SU-DHL-6 (cell line): ENCODE measurements around the gene KIF3A.

Experiments used
- H2AFZ ChIP-seq: fragments of 200-600 bp; sonication (generic); 2 replicates; pipeline ENCODE4 v1.6.1; 2014; ENCODE audit warnings: low read depth, mild to moderate bottlenecking, moderate library complexity, mixed read lengths, antibody characterized with exemption, low read length; ENCODE audit not compliant: severe bottlenecking
- H3F3A ChIP-seq: fragments of 200-600 bp; shearing (Covaris generic); 2 replicates; pipeline ENCODE4 v1.6.0; 2016; ENCODE audit warnings: antibody characterized with exemption, mild to moderate bottlenecking; ENCODE audit not compliant: insufficient read depth
- H3K27ac ChIP-seq: fragments of 200-600 bp; sonication (generic); 2 replicates; pipeline ENCODE4 v1.5.1; 2016; ENCODE audit warnings: low read depth, mild to moderate bottlenecking, low read length, moderate library complexity, mixed read lengths
- H3K27me3 ChIP-seq: fragments of 200-600 bp; sonication (generic), shearing (Covaris generic); 2 replicates; pipeline ENCODE4 v1.6.0; 2014; ENCODE audit warnings: mild to moderate bottlenecking, low read length
- H3K36me3 ChIP-seq: fragments of 200-600 bp; sonication (generic); 2 replicates; pipeline ENCODE4 v1.6.1; 2014; ENCODE audit warnings: mild to moderate bottlenecking, low read length, mixed read lengths
- H3K4me2 ChIP-seq: fragments of 300-600, 200-600 bp; shearing (Covaris generic), sonication (generic); 2 replicates; pipeline ENCODE4 v1.6.0; 2014; ENCODE audit warnings: low read length, low read depth, mild to moderate bottlenecking; ENCODE audit not compliant: poor library complexity, severe bottlenecking
- H3K4me3 ChIP-seq: fragments of 200-600 bp; sonication (generic); 2 replicates; pipeline ENCODE4 v1.5.1; 2014; ENCODE audit warnings: antibody characterized with exemption, low read length, mild to moderate bottlenecking, mixed read lengths; ENCODE audit not compliant: insufficient read depth, poor library complexity, severe bottlenecking
- H3K79me2 ChIP-seq: fragments of 200-600 bp; sonication (generic); 2 replicates; pipeline ENCODE4 v1.6.1; 2014; ENCODE audit warnings: mild to moderate bottlenecking, low read length, moderate library complexity; ENCODE audit not compliant: insufficient read depth
- H3K9ac ChIP-seq: fragments of 200-600 bp; sonication (generic); 2 replicates; pipeline ENCODE4 v1.7.0; 2014; ENCODE audit warnings: mild to moderate bottlenecking, low read length
- H3K9me2 ChIP-seq: fragments of 200-600 bp; sonication (generic); replicated peaks from 2 replicates; pipeline ENCODE4 v1.6.1; 2014; ENCODE audit warnings: low read length; ENCODE audit not compliant: insufficient read depth
- H3K9me3 ChIP-seq: fragments of 200-600 bp; sonication (generic); 2 replicates; pipeline ENCODE4 v1.6.1; 2014; ENCODE audit warnings: low read length, mixed read lengths; ENCODE audit not compliant: insufficient read depth
- H4K20me1 ChIP-seq: fragments of 200-600 bp; sonication (generic); 2 replicates; pipeline ENCODE4 v1.6.1; 2014; ENCODE audit warnings: low read depth, mild to moderate bottlenecking, antibody characterized with exemption, low read length, moderate library complexity, mixed read lengths
- CTCF ChIP-seq: fragments of 200-600 bp; sonication (generic); IDR thresholded peaks from one replicate; pipeline ENCODE4 v1.5.1; 2017; ENCODE audit warnings: antibody characterized with exemption, mild to moderate bottlenecking, low read length, moderate library complexity; ENCODE audit not compliant: insufficient read depth, poor library complexity, severe bottlenecking
- EZH2phosphoT487 ChIP-seq: fragments of 200-600 bp; sonication (generic), shearing (Covaris generic); conservative IDR thresholded peaks from 2 replicates; pipeline ENCODE4 v1.6.1; 2018; ENCODE audit warnings: mild to moderate bottlenecking, antibody characterized with exemption, low read length, moderate library complexity, mixed read lengths

Gene KIF3A

DNA sequence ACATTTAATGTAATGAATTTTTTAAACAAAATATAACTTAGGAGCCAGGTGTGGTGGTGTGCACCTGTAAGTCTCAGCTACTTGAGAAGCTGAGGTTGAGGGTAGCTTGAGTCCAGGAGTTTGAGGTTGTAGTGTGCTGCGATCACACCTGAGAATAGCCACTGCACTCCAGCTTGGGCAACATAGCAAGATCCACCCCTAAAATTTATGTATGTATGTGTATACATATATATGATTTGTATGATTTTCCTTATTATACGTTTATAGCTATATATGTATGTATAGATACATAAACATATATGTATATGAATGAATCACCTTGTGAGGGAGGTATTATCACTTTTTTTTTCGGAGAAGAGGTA, 9.2 kb upstream of the KIF3A start:
- TF ChIP-seq CTCF, result no peak
- no peak for TF ChIP-seq EZH2phosphoT487
- H3K9ac ChIP-seq, result peak overlapping the region; percentile 48
- H4K20me1 ChIP-seq, result no peaks in the 10 kb centered on the region
- peak overlapping the region; percentile 51 for H3K4me3 ChIP-seq
- peak overlapping the region; percentile 89 for H2AFZ ChIP-seq
- no peaks in the 10 kb centered on the region for H3K9me2 ChIP-seq
- no peaks in the 10 kb centered on the region for H3K9me3 ChIP-seq
- peak overlapping the region; percentile 59 for H3K4me2 ChIP-seq
- H3K27me3 ChIP-seq, result no peaks in the 10 kb centered on the region
- no peak overlapping the region for H3K27ac ChIP-seq
- H3K36me3 ChIP-seq, result no peaks in the 10 kb centered on the region
- H3K79me2 ChIP-seq, result no peaks in the 10 kb centered on the region
- H3F3A ChIP-seq, result no peaks in the 10 kb centered on the region; the same call in 1 of the 2 replicates

GRCh38 chr5:132744659-132745058, 7.3 kb upstream of the KIF3A start:
- H3K4me3 ChIP-seq, result no peak overlapping the region
- H4K20me1 ChIP-seq, result no peaks in the 10 kb centered on the region
- no peak overlapping the region for H3K9ac ChIP-seq
- no peaks in the 10 kb centered on the region for H3K27me3 ChIP-seq
- H3K9me3 ChIP-seq, result no peaks in the 10 kb centered on the region
- no peaks in the 10 kb centered on the region; the same call in 1 of the 2 replicates for H3F3A ChIP-seq
- H3K27ac ChIP-seq, result no peak overlapping the region
- no peaks in the 10 kb centered on the region for H3K36me3 ChIP-seq
- no peaks in the 10 kb centered on the region for H3K9me2 ChIP-seq
- H3K4me2 ChIP-seq, result no peak overlapping the region
- TF ChIP-seq EZH2phosphoT487 (no peak), CTCF (no peak)
- H3K79me2 ChIP-seq, result no peaks in the 10 kb centered on the region
- H2AFZ ChIP-seq, result no peak overlapping the region

DNA sequence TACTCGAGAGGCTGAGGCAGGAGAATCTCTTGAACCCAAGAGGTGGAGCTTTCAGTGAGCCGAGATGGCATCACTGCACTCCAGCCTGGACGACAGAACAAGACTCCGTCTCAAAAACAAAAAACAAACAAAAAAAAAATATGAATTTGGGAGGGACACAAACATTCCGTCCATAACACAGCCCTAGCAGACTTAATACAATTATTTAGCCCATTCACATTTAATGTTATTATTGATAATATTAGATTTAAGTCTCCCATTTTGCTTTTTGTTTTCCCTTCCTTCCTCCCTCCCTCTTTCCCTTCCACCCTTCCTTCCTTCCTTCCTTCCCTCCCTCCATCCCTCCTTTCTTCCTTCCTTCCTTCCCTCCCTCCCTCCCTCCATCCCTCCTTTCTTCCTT, 5.3 kb upstream of the KIF3A start:
- H3F3A ChIP-seq, result no peaks in the 10 kb centered on the region
- TF ChIP-seq EZH2phosphoT487 (no peak), CTCF (no peak)
- H3K9ac ChIP-seq, result no peak overlapping the region
- no peaks in the 10 kb centered on the region for H3K9me2 ChIP-seq
- H3K27ac ChIP-seq, result no peak overlapping the region
- no peaks in the 10 kb centered on the region for H4K20me1 ChIP-seq
- no peaks in the 10 kb centered on the region for H3K79me2 ChIP-seq
- H2AFZ ChIP-seq, result no peak overlapping the region
- H3K4me2 ChIP-seq, result no peak overlapping the region
- H3K4me3 ChIP-seq, result no peak overlapping the region
- H3K27me3 ChIP-seq, result no peaks in the 10 kb centered on the region
- H3K9me3 ChIP-seq, result no peaks in the 10 kb centered on the region
- no peaks in the 10 kb centered on the region for H3K36me3 ChIP-seq
